H1 (cell line): ENCODE results near the gene SHISA6. TPM values are rescaled to one million over a fixed set of nuclear protein-coding genes. Genes with fewer than 3 reads are reported as not detected.
"Not testable (repeated sequence)": the region's sequence is repeated elsewhere in the genome, so short reads cannot be mapped to it uniquely, and the experiment has no call there.

Source experiments
- CTCF ChIA-PET: fragments of 300-600 bp; sonication (Branson Sonifier 250); formaldehyde crosslinking; loops from one replicate; lab custom pipeline; 2021; ENCODE audit not compliant: partially characterized antibody; lab: Charles Lee
- POLR2A ChIA-PET: fragments of 300-600 bp; sonication (Branson Sonifier 250); formaldehyde crosslinking; loops from one replicate; lab custom pipeline; 2021; ENCODE audit warnings: inconsistent platforms; ENCODE audit not compliant: partially characterized antibody; lab: Charles Lee
- DNase-seq, 2 experiments: peaks; one replicate each; pipeline versions ENCODE4 v3.0.0 to v3.0.0-alpha.2; 2010 to 2022; ENCODE audit warnings: low spot score in 2 of 2, low read depth in 1 of 2, mixed read lengths in 1 of 2
- FAIRE-seq: peaks from 2 replicates; lab custom pipeline; 2011; peaks lifted over from hg19 to GRCh38; lab: Jason Lieb, UNC
- H2AFZ ChIP-seq: 2 replicates; pipeline ENCODE4 v1.8.1; 2012; ENCODE audit warnings: low read length, inconsistent platforms
- H2AK5ac ChIP-seq: 2 replicates; pipeline ENCODE4 v1.6.1; 2013; ENCODE audit warnings: low read depth, low read length
- H2BK120ac ChIP-seq: replicated peaks from 2 replicates; pipeline ENCODE3; 2013; ENCODE audit warnings: low read depth, low read length, inconsistent platforms
- H2BK12ac ChIP-seq: 2 replicates; pipeline ENCODE4 v1.6.1; 2013; ENCODE audit warnings: low read depth, low read length
- H2BK15ac ChIP-seq: 2 replicates; pipeline ENCODE4 v1.6.1; 2013; ENCODE audit warnings: low read length
- H2BK20ac ChIP-seq: 2 replicates; pipeline ENCODE4 v1.6.1; 2013; ENCODE audit warnings: low read length
- H2BK5ac ChIP-seq: 2 replicates; pipeline ENCODE4 v1.6.1; 2013; ENCODE audit warnings: low read depth, low read length
- H3K14ac ChIP-seq: 2 replicates; pipeline ENCODE4 v1.6.1; 2013; ENCODE audit warnings: inconsistent platforms; ENCODE audit not compliant: insufficient read length
- H3K18ac ChIP-seq: 2 replicates; pipeline ENCODE4 v1.6.1; 2013; ENCODE audit warnings: low read length; ENCODE audit errors: extremely low read depth
- H3K23ac ChIP-seq: 2 replicates; pipeline ENCODE4 v1.6.1; 2013; ENCODE audit warnings: inconsistent platforms; ENCODE audit not compliant: insufficient read length
- H3K23me2 ChIP-seq: 2 replicates; pipeline ENCODE4 v1.6.1; 2013; ENCODE audit warnings: low read depth, low read length
- H3K27ac ChIP-seq: 2 replicates; pipeline ENCODE4 v1.6.1; 2011; ENCODE audit warnings: low read depth, low read length, inconsistent platforms
- H3K27me3 ChIP-seq, 4 experiments: replicated peaks in 1 of 4; 1 replicate in 1 of 4; 2 replicates in 3 of 4; pipeline versions ENCODE4 v1.6.1 to v1.8.1; 2011 to 2013; ENCODE audit warnings: low read length in 3 of 4, mild to moderate bottlenecking in 3 of 4, inconsistent platforms in 2 of 4, mixed read lengths in 2 of 4, moderate library complexity in 1 of 4; ENCODE audit not compliant: control insufficient read depth in 3 of 4, insufficient read depth in 3 of 4; ENCODE audit errors: extremely low read depth in 1 of 4
- H3K36me3 ChIP-seq, 4 experiments: 2 replicates each; pipeline versions ENCODE4 v1.6.1 to v1.8.1; 2011 to 2013; ENCODE audit warnings: mild to moderate bottlenecking in 4 of 4, low read length in 3 of 4, moderate library complexity in 2 of 4, control low read depth in 1 of 4, inconsistent platforms in 1 of 4; ENCODE audit not compliant: insufficient read depth in 4 of 4, control insufficient read depth in 2 of 4
- H3K4ac ChIP-seq: replicated peaks from 2 replicates; pipeline ENCODE3; 2013; ENCODE audit warnings: low read length, low read depth, mixed read lengths, inconsistent platforms; ENCODE audit not compliant: insufficient read length
- H3K4me1 ChIP-seq, 4 experiments: replicated peaks in 1 of 4; 1 replicate in 1 of 4; 2 replicates in 3 of 4; pipeline versions ENCODE4 v1.6.1 to v1.8.1; 2011 to 2013; ENCODE audit warnings: low read length in 3 of 4, inconsistent platforms in 2 of 4, mixed read lengths in 1 of 4; ENCODE audit not compliant: insufficient read depth in 4 of 4, control insufficient read depth in 3 of 4
- H3K4me2 ChIP-seq, 2 experiments: 2 replicates each; pipeline versions ENCODE4 v1.6.1 to v1.8.1; 2011 to 2013; ENCODE audit warnings: low read depth in 2 of 2, low read length in 2 of 2, control low read depth in 1 of 2, inconsistent platforms in 1 of 2, mild to moderate bottlenecking in 1 of 2; ENCODE audit not compliant: insufficient read depth in 1 of 2
- H3K4me3 ChIP-seq, 4 experiments: fragments of 200-600, 300-600 bp in 1 of 4; sonication (generic), shearing (Covaris generic), sonication (Bioruptor Twin) in 1 of 4; 2 replicates each; pipeline versions ENCODE4 v1.5.1 to v1.8.1; 2011 to 2016; ENCODE audit warnings: low read length in 4 of 4, low read depth in 3 of 4, control low read depth in 2 of 4, inconsistent platforms in 2 of 4, mild to moderate bottlenecking in 2 of 4, mixed read lengths in 1 of 4, moderate library complexity in 1 of 4; ENCODE audit not compliant: insufficient read depth in 2 of 4; ENCODE audit errors: extremely low read depth in 1 of 4
- H3K56ac ChIP-seq: replicated peaks from 2 replicates; pipeline ENCODE3; 2013; ENCODE audit warnings: low read depth, mild to moderate bottlenecking, mixed read lengths, low read length, inconsistent platforms; ENCODE audit not compliant: insufficient read length
- H3K79me1 ChIP-seq: 2 replicates; pipeline ENCODE4 v1.6.1; 2013; ENCODE audit warnings: low read depth, low read length, control low read depth
- H3K79me2 ChIP-seq, 2 experiments: 2 replicates each; pipeline versions ENCODE4 v1.6.1 to v1.8.1; 2012 to 2013; ENCODE audit warnings: low read length in 2 of 2, mild to moderate bottlenecking in 2 of 2, inconsistent platforms in 1 of 2; ENCODE audit not compliant: insufficient read depth in 2 of 2, control insufficient read depth in 1 of 2
- H3K9ac ChIP-seq, 4 experiments: replicated peaks in 1 of 4; 1 replicate in 1 of 4; 2 replicates in 3 of 4; pipeline versions ENCODE4 v1.6.1 to v1.8.1; 2011 to 2013; ENCODE audit warnings: low read depth in 3 of 4, low read length in 3 of 4, control low read depth in 2 of 4, mild to moderate bottlenecking in 2 of 4, moderate library complexity in 2 of 4, inconsistent platforms in 1 of 4; ENCODE audit errors: extremely low read depth in 1 of 4
- H3K9me3 ChIP-seq, 2 experiments: 2 replicates each; pipeline versions ENCODE4 v1.6.1 to v1.8.1; 2012 to 2013; ENCODE audit warnings: mild to moderate bottlenecking in 2 of 2, moderate library complexity in 2 of 2, control low read depth in 1 of 2, inconsistent platforms in 1 of 2, low read depth in 1 of 2, low read length in 1 of 2, mixed read lengths in 1 of 2; ENCODE audit not compliant: insufficient read depth in 2 of 2
- H4K20me1 ChIP-seq, 2 experiments: replicated peaks in 1 of 2; 2 replicates each; pipeline versions ENCODE3 to v1.8.1; 2011 to 2013; ENCODE audit warnings: inconsistent platforms in 2 of 2, low read length in 2 of 2, mild to moderate bottlenecking in 1 of 2; ENCODE audit not compliant: insufficient read depth in 2 of 2, control insufficient read depth in 1 of 2
- H4K5ac ChIP-seq: 2 replicates; pipeline ENCODE4 v1.6.1; 2013; ENCODE audit warnings: low read length, low read depth, mixed read lengths, inconsistent platforms; ENCODE audit not compliant: insufficient read length
- H4K8ac ChIP-seq: 2 replicates; pipeline ENCODE4 v1.8.0; 2013; ENCODE audit warnings: mild to moderate bottlenecking, moderate library complexity, low read length, inconsistent platforms; ENCODE audit not compliant: insufficient read depth; ENCODE audit errors: extremely low read depth
- H4K91ac ChIP-seq: replicated peaks from 2 replicates; pipeline ENCODE3; 2013; ENCODE audit warnings: low read length, mixed read lengths, inconsistent platforms; ENCODE audit not compliant: insufficient read length
- WGBS, 2 experiments: shearing (Covaris generic) in 1 of 2; methylation state at CpG; one replicate each; pipeline versions ENCODE4 v1.1.6 to v1.1.7; 2013 to 2015; ENCODE audit warnings: low lambda C conversion rate in 2 of 2, mixed read lengths in 2 of 2, inconsistent platforms in 1 of 2, low coverage in 1 of 2, missing lambda C conversion rate in 1 of 2; ENCODE audit not compliant: insufficient replicate concordance in 2 of 2, insufficient coverage in 1 of 2, insufficient read length in 1 of 2; ENCODE audit errors: extremely low coverage in 1 of 2, missing lambda C conversion rate in 1 of 2; 5-methylcytosine and 5-hydroxymethylcytosine counted together
- polyA plus RNA-seq, 7 experiments: library from polyadenylated mRNA; depleted of rRNA in 3 of 7; stranded (reverse) in 5 of 7; unstranded in 2 of 7; fragments of >200 nt in 5 of 7; fragments of 200-250 nt in 2 of 7; gene quantifications; 1 replicate in 5 of 7; 2 replicates in 1 of 7; 4 replicates in 1 of 7; pipeline versions ENCODE4 v1.2.1 to v1.2.3, GENCODE V29; 2011 to 2013; ENCODE audit warnings: missing spikeins in 2 of 7, mixed read lengths in 2 of 7
- total RNA-seq: library from RNA; stranded (reverse); fragmentation: NEBNext Ultra II Directional; extraction: Animal tissue kit (Norgen Biotek cat#: 25700); gene quantifications from 2 replicates; pipeline ENCODE4 v1.2.1, GENCODE V29; 2021

The SHISA6 gene
- total and polyA plus RNA-seq, 2 of the 8 experiments (the other 6 are each of a cell fraction or from before 2014, with no cell fraction given), result 2.9 to 4.8 TPM

DNA sequence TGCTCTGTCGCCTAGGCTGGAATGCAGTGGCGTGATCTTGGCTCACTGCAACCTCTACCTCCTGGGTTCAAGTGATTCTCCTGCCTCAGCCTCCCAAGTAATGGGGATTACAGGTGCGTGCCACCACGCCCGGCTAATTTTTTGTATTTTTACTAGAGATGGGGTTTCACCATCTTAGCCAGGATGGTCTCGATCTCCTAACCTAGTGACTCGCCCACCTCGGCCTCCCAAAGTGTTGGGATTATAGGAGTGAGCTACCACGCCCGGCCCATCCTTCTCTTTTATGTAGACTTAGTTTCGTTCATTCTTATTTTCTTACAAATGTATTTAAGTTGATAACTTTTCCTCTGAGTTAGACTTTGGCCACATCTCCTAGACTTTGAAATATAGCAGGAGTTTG, 75.4 kb downstream of the SHISA6 start:
- not testable (repeated sequence) for H3K79me1 ChIP-seq, H2BK120ac ChIP-seq, H2AK5ac ChIP-seq, H3K27ac ChIP-seq, H3K27me3 ChIP-seq, H2AFZ ChIP-seq, H4K8ac ChIP-seq, H4K91ac ChIP-seq, H2BK12ac ChIP-seq, H3K4me3 ChIP-seq, H4K20me1 ChIP-seq, H3K18ac ChIP-seq, FAIRE-seq, H2BK20ac ChIP-seq, H4K5ac ChIP-seq, H2BK15ac ChIP-seq, H3K9me3 ChIP-seq, H3K9ac ChIP-seq, H3K4me1 ChIP-seq, H3K14ac ChIP-seq, H2BK5ac ChIP-seq, H3K79me2 ChIP-seq, H3K4me2 ChIP-seq, H3K4ac ChIP-seq, H3K56ac ChIP-seq, H3K23ac ChIP-seq, H3K23me2 ChIP-seq, H3K36me3 ChIP-seq
- POLR2A ChIA-PET, result interaction anchor here (0.6 kb wide), 1 partner anchor 1026 kb away, joined by 3 read pairs; no protein-coding TSS in a partner anchor
- CTCF ChIA-PET, result interaction anchor here (0.6 to 1.2 kb wide), 3 partner anchors 13 to 570 kb away, joined by 3 to 4 read pairs (median 3); no protein-coding TSS in a partner anchor
- DNase-seq, result peak in 1 of 2 experiments; percentile 6
- WGBS, 2 experiments, result 88% methylated on average over 10 of the region's 11 CpGs; no CpG with 5 or more reads in 1 of the 2 experiments
